Mononuclear cell (primary cell): ENCODE measurements around the gene ZFP1. TPM values are rescaled to one million over a fixed set of nuclear protein-coding genes. Genes with fewer than 3 reads are reported as not detected.
"Not testable (repeated sequence)": the region's sequence is repeated elsewhere in the genome, so short reads cannot be mapped to it uniquely, and the experiment has no call there.

Source experiments
- H3K27me3 ChIP-seq: 2 replicates; pipeline ENCODE4 v1.6.0; 2011; ENCODE audit warnings: low read length, control low read depth; ENCODE audit not compliant: insufficient read depth
- H3K4me1 ChIP-seq: 2 replicates; pipeline ENCODE4 v1.5.1; 2011; ENCODE audit warnings: mild to moderate bottlenecking, low read length, control low read depth; ENCODE audit not compliant: insufficient read depth
- H3K4me3 ChIP-seq: 2 replicates; pipeline ENCODE4 v1.5.1; 2011; ENCODE audit warnings: mild to moderate bottlenecking, low read length, moderate library complexity
- H3K9me3 ChIP-seq: 2 replicates; pipeline ENCODE4 v1.5.1; 2011; ENCODE audit warnings: low read depth, mild to moderate bottlenecking, control low read depth, low read length
- total RNA-seq: library from RNA; depleted of rRNA; stranded (reverse); fragments of >200 nt; gene quantifications from one replicate; pipeline ENCODE4 v1.2.3, GENCODE V29; 2012

ZFP1 gene
- total RNA-seq, 1 donor, result 14.2 TPM

DNA sequence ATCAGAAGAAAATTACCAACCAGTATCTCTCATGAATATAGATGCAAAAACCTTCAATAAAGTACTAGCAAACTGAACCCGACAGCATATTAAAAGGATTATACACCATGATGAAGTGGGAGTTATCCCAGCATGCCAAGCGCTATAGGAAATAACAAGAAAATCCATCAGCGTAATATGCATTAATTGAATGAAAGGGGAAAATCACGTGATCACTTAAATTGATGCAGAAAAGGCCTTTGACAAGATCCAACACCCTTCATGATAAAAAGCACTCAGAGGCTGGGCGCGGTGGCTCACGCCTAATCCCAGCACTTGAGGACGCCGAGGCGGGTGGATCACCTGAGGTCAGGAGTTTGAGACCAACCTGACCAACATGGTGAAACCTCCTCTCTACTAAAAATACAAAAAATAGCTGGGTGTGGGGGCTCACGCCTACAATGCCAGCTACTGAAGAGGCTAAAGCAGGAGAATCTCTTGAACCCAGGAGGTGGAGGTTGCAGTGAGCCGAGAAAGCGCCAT is 53.8 kb downstream of the ZFP1 start:
- Histone ChIP-seq H3K4me1 (peaks cover 6% of the 10 kb centered on the region), H3K9me3 (no peaks in the 10 kb centered on the region), H3K27me3 (peaks cover 15% of the 10 kb centered on the region), H3K4me3 (no peak overlapping the region)

DNA sequence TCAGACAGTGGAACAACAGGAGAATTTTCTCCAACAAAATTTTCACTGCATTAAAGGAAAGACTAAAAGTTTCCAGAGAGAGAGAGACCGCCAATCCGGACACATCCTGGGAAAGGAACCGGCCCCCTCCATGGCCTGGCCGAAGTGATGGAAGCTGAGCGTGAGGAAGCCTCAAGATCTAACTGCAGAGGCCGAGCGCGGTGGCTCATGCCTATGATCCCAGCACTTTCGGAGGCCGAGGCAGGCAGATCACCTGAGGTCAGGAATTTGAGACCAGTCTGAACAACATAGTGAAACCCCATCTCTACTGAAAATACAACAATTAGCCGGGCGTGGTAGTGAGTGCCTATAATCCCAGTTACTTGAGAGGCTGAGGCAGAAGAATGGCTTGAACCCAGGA is 54.8 kb downstream of the ZFP1 start:
- Histone ChIP-seq H3K4me1 (peaks cover 6% of the 10 kb centered on the region), H3K4me3 (no peak overlapping the region), H3K9me3 (no peaks in the 10 kb centered on the region), H3K27me3 (peaks cover 7% of the 10 kb centered on the region)

DNA sequence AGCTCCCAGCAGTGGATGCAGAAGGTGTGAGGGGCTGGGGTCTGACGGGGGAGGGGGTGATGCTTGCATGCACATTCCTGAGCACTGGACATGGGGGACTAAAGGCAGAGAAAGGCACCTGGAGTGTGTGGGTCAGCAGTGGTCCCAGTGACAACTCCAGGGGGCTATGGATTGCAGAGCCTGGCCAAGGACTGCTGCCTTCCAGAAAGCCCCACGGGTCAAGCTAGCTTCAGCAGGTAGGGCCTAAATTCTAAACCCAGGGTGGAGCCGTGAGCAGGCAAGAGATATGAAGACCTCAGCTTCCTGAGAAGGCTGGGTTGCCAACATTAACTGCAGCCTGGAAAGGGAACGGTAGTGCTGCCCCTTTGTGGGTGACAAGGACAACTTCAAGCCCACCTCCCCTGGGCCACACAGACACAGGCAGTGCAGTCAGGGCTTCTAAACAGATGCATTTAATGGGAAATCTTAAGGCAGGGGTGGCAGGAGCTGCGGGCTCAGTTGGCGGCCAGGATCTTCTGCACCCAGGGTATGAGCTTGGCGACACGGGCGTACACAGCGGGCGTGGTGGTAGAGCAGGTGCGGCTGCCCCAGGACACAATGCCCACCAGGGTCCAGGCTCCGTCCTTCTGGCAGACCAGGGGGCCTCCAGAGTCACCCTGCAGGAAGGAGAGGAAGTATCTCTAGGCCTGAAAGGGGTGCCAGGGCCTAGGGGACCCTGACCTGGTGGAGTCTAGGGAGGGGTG is 55.5 kb downstream of the ZFP1 start:
- Histone ChIP-seq H3K9me3 (no peaks in the 10 kb centered on the region), H3K4me1 (peaks cover 6% of the 10 kb centered on the region), H3K27me3 (peaks cover 4% of the 10 kb centered on the region), H3K4me3 (no peak overlapping the region)

DNA sequence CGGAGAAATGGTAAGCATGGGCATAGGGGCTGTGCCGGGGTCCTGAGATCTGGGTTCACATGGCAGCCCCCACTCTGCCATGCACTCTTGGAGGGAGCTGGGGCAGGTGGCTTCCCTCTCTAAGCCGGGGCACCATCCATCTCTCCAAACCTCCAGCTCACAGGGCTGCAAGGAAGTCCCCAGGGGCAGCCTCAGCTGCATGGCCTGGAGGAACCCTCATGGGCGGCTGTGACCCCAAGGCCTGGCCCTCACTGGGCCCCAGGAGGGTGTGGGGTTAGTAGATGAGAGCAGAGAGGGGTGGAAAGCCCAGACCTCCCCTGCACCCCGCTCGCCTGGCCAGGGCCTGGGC is 56.1 kb downstream of the ZFP1 start:
- Histone ChIP-seq H3K27me3 (peaks cover 4% of the 10 kb centered on the region), H3K4me1 (peaks cover 6% of the 10 kb centered on the region), H3K9me3 (no peaks in the 10 kb centered on the region), H3K4me3 (no peak overlapping the region)

DNA sequence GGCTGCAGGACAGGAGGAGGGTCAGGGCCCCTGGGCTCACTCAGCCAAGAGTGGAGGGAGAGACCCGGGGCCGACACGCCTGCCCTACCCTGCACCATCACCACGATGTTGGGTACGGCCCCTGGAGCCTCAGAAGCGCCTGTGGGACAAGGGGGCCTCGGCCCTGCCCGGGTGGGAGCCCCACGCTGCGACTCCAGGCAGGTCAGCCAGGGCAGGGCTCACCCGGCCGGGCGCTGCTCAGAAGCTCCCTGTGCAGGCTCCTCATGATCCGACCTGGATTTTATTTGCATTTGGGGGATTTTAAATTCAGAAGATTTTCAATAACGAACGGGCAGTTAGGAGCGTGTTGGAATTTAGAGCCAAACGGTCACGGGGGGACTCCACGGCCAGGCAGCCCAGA is 56.6 kb downstream of the ZFP1 start:
- H3K27me3 ChIP-seq, H3K4me3 ChIP-seq, H3K9me3 ChIP-seq, H3K4me1 ChIP-seq: not testable (repeated sequence)

DNA sequence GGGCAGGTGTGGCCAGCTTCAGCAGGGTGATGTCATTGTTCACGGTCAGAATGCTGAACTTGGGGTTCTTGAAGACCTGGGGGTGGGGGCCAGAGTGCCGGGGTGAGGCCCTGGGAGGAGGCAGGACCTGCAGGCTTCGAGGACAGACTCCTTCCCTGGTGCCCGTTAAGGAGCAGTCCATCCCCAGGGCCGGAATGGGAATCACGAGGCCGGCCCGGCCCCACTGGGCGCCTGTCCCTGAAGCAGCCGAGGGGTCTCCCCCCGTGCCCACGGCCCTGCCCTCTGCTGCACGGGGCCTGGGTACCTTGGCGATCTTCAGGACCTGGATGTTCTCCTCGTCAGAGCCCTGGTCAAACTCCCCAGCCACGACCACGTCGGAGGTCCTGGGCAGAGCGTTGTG is 57.1 kb downstream of the ZFP1 start:
- H3K4me3 ChIP-seq, H3K9me3 ChIP-seq, H3K27me3 ChIP-seq, H3K4me1 ChIP-seq: not testable (repeated sequence)

DNA sequence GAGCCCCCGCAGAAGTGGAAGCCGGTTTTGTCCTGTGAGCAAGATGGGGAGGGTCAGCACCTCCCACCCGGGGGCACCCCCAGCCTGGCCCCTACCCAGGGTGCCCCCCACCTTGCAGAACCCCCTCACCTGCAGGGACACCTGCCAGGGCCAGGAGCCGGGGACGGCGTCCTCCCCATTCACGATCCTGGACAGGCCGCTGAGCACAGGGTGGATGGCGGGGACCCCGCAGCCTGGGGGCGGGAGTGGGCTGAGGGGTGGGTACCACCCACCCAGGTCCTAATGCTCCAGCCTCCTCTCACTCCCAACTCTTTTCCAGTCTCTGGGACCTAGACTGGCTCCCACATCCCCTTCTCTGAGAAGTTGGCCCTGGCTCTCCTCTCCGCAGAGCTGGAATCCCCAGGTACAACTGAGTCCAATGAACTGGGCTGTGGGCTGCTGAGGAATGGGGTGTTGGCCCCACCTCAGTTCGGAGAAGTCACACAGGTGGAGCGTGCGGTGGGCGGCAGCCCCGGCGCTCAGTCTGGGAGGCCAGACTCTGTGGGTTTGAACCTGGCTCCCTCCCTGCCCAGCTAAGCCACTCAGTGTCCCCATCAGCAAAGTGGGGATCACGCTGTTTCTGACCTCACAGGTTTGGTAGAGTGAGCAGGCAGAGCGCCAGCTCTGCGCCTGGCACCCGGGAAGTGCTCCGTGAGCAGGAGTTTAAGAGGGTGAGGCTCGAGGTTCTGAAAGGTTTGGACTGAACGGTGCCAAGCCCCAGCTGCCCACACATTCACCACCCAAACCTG is 57.8 kb downstream of the ZFP1 start:
- H3K4me1 ChIP-seq, H3K4me3 ChIP-seq, H3K9me3 ChIP-seq, H3K27me3 ChIP-seq: not testable (repeated sequence)

DNA sequence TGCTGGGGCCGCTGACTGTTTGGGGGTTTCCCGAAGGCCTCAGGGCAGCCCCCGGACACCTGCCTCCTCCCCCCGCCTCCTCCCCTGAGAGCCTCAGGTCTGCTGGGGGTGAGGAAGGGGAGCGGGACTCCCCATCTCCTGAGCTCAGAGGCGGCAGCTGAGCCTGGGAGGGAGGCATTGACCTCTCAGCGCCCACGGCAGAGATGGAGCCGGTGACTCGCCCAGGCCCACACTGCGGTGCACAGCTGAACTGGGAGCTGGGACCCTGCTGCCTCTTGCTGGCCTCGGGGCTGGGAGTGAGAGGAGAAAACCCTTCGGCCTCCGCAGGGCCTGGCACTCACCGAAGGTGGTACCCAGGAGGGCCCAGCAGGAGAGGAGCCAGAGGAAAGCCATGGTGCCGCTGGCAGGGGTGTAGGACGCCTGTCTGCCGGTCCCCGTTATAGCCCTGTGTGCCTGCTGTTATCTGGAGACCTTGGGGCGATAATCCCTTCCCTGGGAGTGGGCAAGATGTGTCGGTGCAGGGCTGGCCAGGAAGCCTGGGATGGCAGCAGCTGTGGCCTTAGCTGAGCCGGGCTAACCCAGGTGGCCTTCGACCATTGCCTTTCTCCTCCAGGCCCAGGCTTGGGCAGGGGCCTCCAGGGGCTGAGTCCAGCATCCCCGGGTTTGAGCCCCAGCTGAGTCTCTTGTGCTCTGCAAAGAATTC is 58.6 kb downstream of the ZFP1 start, which contains the start of gene CTRB2:
CTRB2 (minus strand) TSS at position 413 of the 703 bp plus-strand sequence; CDS start at position 393, 20 bp downstream.
- no peak within 1 kb of the TSS for H3K4me3 ChIP-seq
- no peaks in the 10 kb centered on the region for H3K4me1 ChIP-seq
- H3K9me3 ChIP-seq, result no peaks in the 10 kb centered on the region
- H3K27me3 ChIP-seq, result peaks cover 2% of the 10 kb centered on the region

DNA sequence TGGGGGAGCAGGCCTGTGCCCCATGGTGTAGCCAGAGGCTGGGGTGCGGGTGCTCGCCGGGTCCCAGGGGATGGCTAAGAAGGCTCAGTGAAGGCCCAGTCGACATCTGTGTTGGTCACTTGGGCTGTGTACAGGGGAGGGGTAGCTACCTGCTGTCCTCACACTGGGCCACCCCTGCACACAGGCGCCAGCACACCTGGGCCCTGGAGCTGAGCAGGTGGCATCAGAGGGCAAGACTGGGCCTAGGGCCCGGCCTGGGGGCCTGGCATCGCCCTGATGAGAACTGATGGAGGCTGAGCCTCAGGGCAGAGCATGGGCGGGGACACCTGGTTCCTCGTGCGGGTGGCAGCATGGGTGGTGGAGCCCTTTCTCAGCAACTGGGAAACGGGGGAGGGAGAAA is 59.5 kb downstream of the ZFP1 start:
- H3K4me3 ChIP-seq, result no peak overlapping the region
- H3K9me3 ChIP-seq, result no peaks in the 10 kb centered on the region
- H3K27me3 ChIP-seq, result no peaks in the 10 kb centered on the region
- H3K4me1 ChIP-seq, result no peaks in the 10 kb centered on the region

DNA sequence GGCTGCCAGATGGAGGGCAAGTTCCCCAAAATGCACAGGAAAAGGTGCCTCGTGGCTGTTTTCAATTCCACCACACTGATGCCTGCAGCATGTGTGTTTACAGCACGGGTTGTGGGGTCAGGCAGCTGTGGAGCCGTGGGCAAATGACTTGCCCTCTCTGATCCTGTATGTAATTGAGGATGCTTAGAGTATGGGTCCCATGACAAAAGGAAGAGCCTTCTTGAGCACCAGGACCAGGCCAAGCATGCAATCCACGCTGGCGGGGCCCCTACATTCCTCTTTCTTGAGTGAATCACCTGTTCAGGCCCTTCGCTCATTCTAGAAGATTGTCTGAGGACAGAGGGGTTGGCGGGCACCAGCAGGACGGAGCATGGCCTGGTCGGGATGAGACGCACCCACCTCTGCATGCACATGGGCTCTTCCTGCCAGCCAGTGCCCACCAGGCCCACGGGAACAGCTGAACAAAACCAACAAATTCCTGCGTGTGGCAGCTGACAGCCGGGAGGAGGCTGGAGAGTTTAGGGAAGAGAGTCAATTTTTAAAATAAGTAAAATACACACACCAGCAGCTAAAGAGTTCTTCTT is 60.0 kb downstream of the ZFP1 start:
- H3K4me1 ChIP-seq, result no peaks in the 10 kb centered on the region
- H3K9me3 ChIP-seq, result no peaks in the 10 kb centered on the region
- no peak overlapping the region for H3K4me3 ChIP-seq
- H3K27me3 ChIP-seq, result no peaks in the 10 kb centered on the region

DNA sequence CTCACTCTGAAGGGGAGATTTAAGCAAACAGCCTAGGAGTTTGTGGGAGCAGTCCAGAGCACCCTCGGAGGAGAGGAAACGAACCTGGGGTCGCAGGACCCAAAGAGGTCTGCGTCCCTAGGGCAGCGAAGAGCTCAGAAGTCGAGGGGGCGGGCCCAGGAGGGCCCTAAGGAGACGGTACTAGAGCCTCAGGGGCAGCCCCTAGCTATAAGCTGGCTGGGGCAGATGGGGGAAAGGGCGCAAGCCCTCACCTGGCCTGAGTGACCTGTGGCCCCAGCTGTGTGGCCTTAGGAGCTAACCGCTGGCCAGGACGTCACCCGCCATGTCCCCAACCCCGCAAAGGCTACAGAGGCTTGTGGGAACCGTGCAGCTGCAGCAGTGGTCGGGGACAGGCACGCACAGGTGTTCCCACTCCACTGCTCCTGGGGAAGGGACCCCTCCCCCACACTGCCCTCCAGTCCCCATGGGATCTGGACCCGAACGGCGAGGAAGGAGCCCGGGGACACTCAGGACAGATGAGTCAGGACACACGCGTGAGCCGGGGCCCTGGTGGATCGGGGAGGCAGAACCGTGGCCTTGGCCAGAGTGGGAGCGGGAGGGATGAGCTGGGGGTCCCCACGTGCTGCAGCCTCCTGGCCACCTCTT is 60.7 kb downstream of the ZFP1 start:
- Histone ChIP-seq H3K4me3 (no peak overlapping the region), H3K9me3 (no peaks in the 10 kb centered on the region), H3K4me1 (no peaks in the 10 kb centered on the region), H3K27me3 (no peaks in the 10 kb centered on the region)

DNA sequence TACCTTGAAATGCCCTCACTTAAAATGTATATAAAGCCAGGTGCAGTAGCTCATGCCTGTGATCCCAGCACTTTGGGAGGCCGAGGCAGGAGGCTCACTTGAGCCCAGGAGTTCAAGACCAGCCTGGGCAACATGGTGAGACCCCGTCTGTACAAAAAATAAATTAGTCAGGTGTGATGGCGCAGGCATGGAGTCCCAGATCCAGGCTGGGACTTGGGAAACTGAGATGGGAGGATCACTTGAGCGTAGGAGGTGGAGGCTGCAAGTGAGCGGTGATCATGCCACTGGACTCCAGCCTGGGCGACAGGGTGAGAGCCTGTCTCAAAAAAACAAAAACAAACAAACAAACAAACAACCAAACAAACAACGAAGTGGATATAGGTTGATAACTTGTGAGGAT is 61.2 kb downstream of the ZFP1 start:
- not testable (repeated sequence) for H3K9me3 ChIP-seq, H3K27me3 ChIP-seq, H3K4me1 ChIP-seq, H3K4me3 ChIP-seq

DNA sequence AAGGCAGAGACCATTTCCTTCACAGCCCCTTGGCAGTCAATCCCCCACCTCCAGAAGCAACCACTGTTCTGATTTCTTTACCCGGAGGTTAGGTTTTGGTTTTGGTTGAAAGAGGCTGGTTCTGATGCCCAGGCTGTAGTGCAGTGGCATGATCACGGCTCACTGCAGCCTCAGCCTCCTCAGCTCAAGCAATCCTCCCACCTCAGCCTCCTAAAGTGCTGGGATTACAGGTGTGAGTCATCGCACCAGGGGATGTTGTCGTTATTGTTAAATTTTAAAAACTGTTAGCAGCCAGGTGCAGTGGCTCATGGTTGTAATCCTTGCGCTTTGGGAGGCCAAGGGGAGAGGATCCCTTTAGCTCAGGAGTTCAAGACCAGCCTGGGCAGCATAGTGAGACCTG is 61.6 kb downstream of the ZFP1 start:
- no peaks in the 10 kb centered on the region for H3K27me3 ChIP-seq
- H3K4me1 ChIP-seq, result no peaks in the 10 kb centered on the region
- H3K4me3 ChIP-seq, result no peak overlapping the region
- no peaks in the 10 kb centered on the region for H3K9me3 ChIP-seq

DNA sequence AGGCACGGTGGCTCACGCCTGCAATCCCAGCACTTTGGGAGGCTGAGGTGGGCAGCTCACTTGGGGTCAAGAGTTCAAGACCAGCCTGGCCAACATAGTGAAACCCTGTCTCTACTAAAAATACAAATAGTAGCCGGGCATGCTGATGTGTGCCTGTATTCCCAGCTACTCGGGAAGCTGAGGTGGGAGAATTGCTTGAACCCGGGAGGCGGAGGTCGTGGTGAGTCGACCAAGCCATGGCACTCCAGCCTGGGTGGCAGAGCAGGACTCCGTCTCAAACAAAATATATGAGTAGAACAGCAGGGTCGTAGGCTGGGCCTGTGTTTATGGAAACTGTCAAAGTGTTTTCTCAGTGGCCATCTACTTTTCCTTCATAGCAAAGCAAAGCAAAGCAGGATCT is 63.0 kb downstream of the ZFP1 start:
- not testable (repeated sequence) for H3K9me3 ChIP-seq, H3K27me3 ChIP-seq, H3K4me1 ChIP-seq, H3K4me3 ChIP-seq

DNA sequence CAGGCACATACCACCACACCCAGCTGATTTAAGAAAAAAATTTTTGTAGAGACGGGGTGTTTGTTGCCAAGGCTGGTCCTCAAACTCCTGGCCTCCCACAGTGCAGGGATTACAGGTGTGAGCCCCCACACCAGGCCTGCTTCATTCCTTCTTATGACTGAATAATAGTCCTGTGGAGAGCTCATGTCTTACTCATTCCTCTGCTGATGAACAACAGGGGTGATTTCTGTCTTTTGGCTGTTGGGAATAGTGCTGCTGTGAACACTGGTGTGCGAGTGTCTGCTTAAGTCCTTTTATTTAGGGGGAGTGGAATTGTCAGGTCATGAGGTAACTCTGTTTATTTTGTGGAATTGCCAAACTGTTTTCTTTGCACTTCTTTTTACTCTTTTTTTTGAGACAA is 67.8 kb downstream of the ZFP1 start:
- H3K4me1 ChIP-seq, result no peaks in the 10 kb centered on the region
- no peak overlapping the region for H3K4me3 ChIP-seq
- H3K27me3 ChIP-seq, result no peaks in the 10 kb centered on the region
- no peaks in the 10 kb centered on the region for H3K9me3 ChIP-seq
